K562 (cell line): ENCODE results near the gene TPD52L2. TPM values are rescaled to one million over a fixed set of nuclear protein-coding genes. Genes with fewer than 3 reads are reported as not detected.

Experiments
- ATAC-seq: fragments of 200-7000 bp; cut with Tn5 transposase; 3 replicates; pipeline ENCODE4 v1.9.1; 2020; ENCODE audit warnings: moderate library complexity
- BruUV-seq: library from RNA; stranded (reverse); fragments of 400-500 nt; replicated peaks from 2 replicates; lab custom pipeline; 2021; lab: Mats Ljungman, UMichigan
- CTCF ChIA-PET: fragments of 300-600 bp; formaldehyde crosslinking; extraction: SDS; loops from one replicate; lab custom pipeline; 2021; ENCODE audit warnings: low intra/inter-chr PET ratio; lab: Yijun Ruan, JAX
- POLR2A ChIA-PET: fragments of 300-600, 350-650 bp; sonication (Branson Sonifier 250); formaldehyde crosslinking; extraction: SDS; loops from one replicate; lab custom pipeline; 2021; ENCODE audit warnings: antibody characterized with exemption, inconsistent platforms; lab: Yijun Ruan, JAX
- DNase-seq, 4 experiments: peaks; one replicate each; pipeline versions ENCODE4 v3.0.0 to v3.0.0-alpha.2; 2011 to 2018; ENCODE audit warnings: low spot score in 3 of 4, mixed read lengths in 3 of 4; ENCODE audit errors: extremely low read depth in 1 of 4
- FAIRE-seq: peaks from 2 replicates; lab custom pipeline; 2011; peaks lifted over from hg19 to GRCh38; lab: Jason Lieb, UNC
- H2AFZ ChIP-seq: 2 replicates; pipeline ENCODE4 v1.6.0; 2011; ENCODE audit warnings: low read depth, low read length, control low read depth, inconsistent platforms
- H3K27ac ChIP-seq: fragments of 200-600 bp; 3 replicates; pipeline ENCODE4 v1.8.0; 2011; ENCODE audit warnings: low read depth, mild to moderate bottlenecking, control low read depth, inconsistent platforms, low read length, moderate library complexity, mixed read lengths; ENCODE audit errors: extremely low read depth
- H3K27me3 ChIP-seq, 2 experiments: fragments of 300-600 bp in 1 of 2; 2 replicates in 1 of 2; 3 replicates in 1 of 2; pipeline versions ENCODE4 v1.6.0 to v1.8.0; 2011; ENCODE audit warnings: inconsistent platforms in 2 of 2, low read length in 2 of 2, mild to moderate bottlenecking in 1 of 2, mixed read lengths in 1 of 2, moderate library complexity in 1 of 2; ENCODE audit not compliant: control insufficient read depth in 2 of 2, insufficient read depth in 2 of 2
- H3K36me3 ChIP-seq: fragments of 300-600 bp; 3 replicates; pipeline ENCODE4 v1.8.0; 2011; ENCODE audit warnings: mild to moderate bottlenecking, low read length, inconsistent platforms; ENCODE audit not compliant: control insufficient read depth, insufficient read depth
- H3K4me1 ChIP-seq, 2 experiments: fragments of 200-600 bp in 1 of 2; replicated peaks in 1 of 2; 2 replicates in 1 of 2; 3 replicates in 1 of 2; pipeline versions ENCODE4 v1.5.1 to v1.8.0; 2011; ENCODE audit warnings: inconsistent platforms in 2 of 2, low read length in 2 of 2, mild to moderate bottlenecking in 1 of 2, mixed read lengths in 1 of 2, moderate library complexity in 1 of 2; ENCODE audit not compliant: control insufficient read depth in 2 of 2, insufficient read depth in 2 of 2
- H3K4me2 ChIP-seq: 2 replicates; pipeline ENCODE4 v1.6.1; 2011; ENCODE audit warnings: low read length, control low read depth, inconsistent platforms, mixed read lengths; ENCODE audit not compliant: insufficient read depth
- H3K4me3 ChIP-seq: fragments of 200-600 bp; sonication (generic), shearing (Covaris generic); 2 replicates; pipeline ENCODE4 v1.5.1; 2016; ENCODE audit warnings: control low read depth, inconsistent platforms
- H3K79me2 ChIP-seq: fragments of 200-600 bp; 3 replicates; pipeline ENCODE4 v1.8.0; 2011; ENCODE audit warnings: low read length, inconsistent platforms; ENCODE audit not compliant: control insufficient read depth, insufficient read depth
- H3K9ac ChIP-seq, 2 experiments: 2 replicates each; pipeline versions ENCODE4 v1.6.0 to v1.6.1; 2011; ENCODE audit warnings: low read depth in 2 of 2, low read length in 2 of 2, control low read depth in 1 of 2, inconsistent platforms in 1 of 2, mild to moderate bottlenecking in 1 of 2, mixed read lengths in 1 of 2; ENCODE audit not compliant: insufficient read depth in 1 of 2
- H3K9me1 ChIP-seq: one replicate; pipeline ENCODE4 v1.6.0; 2011; ENCODE audit warnings: inconsistent platforms, mild to moderate bottlenecking, low read length, moderate library complexity; ENCODE audit not compliant: control insufficient read depth, insufficient read depth
- H3K9me3 ChIP-seq: replicated peaks from 2 replicates; pipeline ENCODE4 v1.5.1; 2011; ENCODE audit warnings: low read depth, low read length, inconsistent platforms; ENCODE audit not compliant: control insufficient read depth, insufficient read depth
- H4K20me1 ChIP-seq: replicated peaks from 2 replicates; pipeline ENCODE4 v1.6.1; 2011; ENCODE audit warnings: low read length, inconsistent platforms, mixed read lengths; ENCODE audit not compliant: control insufficient read depth, insufficient read depth
- ATF7 ChIP-seq: fragments of 450-650 bp; IDR thresholded peaks from 2 replicates; pipeline ENCODE4 v1.7.1; 2014; ENCODE audit warnings: mild to moderate bottlenecking, moderate library complexity
- HIVEP1 ChIP-seq: fragments of 250-450 bp; sonication (Bioruptor Pico); IDR thresholded peaks from 2 replicates; pipeline ENCODE4 v1.4.0; 2020; ENCODE audit warnings: mild to moderate bottlenecking
- HNRNPUL1 ChIP-seq: fragments of 200-400 bp; formaldehyde crosslinking; IDR thresholded peaks from 2 replicates; pipeline ENCODE4 v1.6.1; 2017; ENCODE audit warnings: low read length
- MXI1 ChIP-seq: IDR thresholded peaks from 2 replicates; pipeline ENCODE4 v1.6.1; 2011; ENCODE audit warnings: low read depth, mild to moderate bottlenecking, improper control_type of control experiment, low read length
- NCOA6 ChIP-seq: fragments of 450-650 bp; IDR thresholded peaks from 2 replicates; pipeline ENCODE4 v1.6.1; 2017; ENCODE audit warnings: mild to moderate bottlenecking
- RFX1 ChIP-seq: fragments of 450-650 bp; IDR thresholded peaks from 2 replicates; pipeline ENCODE4 v1.6.1; 2016; ENCODE audit warnings: mild to moderate bottlenecking, moderate library complexity
- SMARCA4 ChIP-seq: fragments of 450-650 bp; IDR thresholded peaks from 2 replicates; pipeline ENCODE4 v1.6.1; 2016
- SMARCC2 ChIP-seq: fragments of 450-650 bp; IDR thresholded peaks from 2 replicates; pipeline ENCODE4 v1.6.1; 2017; ENCODE audit warnings: antibody characterized with exemption, moderate library complexity, mild to moderate bottlenecking, low read depth
- TARDBP ChIP-seq: fragments of 450-650 bp; IDR thresholded peaks from 2 replicates; pipeline ENCODE4 v1.6.1; 2016
- ZNF347 ChIP-seq: fragments of 450-650 bp; formaldehyde crosslinking; IDR thresholded peaks from 2 replicates; pipeline ENCODE4 v1.4.0; 2020; ENCODE audit warnings: low read depth, mild to moderate bottlenecking, moderate library complexity
- ZNF780A ChIP-seq: fragments of 250-450 bp; sonication (Bioruptor Pico); IDR thresholded peaks from 2 replicates; pipeline ENCODE4 v1.5.0; 2021; ENCODE audit warnings: mild to moderate bottlenecking
- WGBS: fragments of 100-300 bp; shearing (Covaris generic); methylation state at CpG from one replicate; pipeline ENCODE4 v1.1.6; 2016; ENCODE audit warnings: low coverage, mixed read lengths; ENCODE audit not compliant: insufficient coverage; ENCODE audit errors: missing lambda C conversion rate; 5-methylcytosine and 5-hydroxymethylcytosine counted together
- in situ Hi-C: fragments of 300-500 bp; cut with MboI; formaldehyde crosslinking; loops from 4 replicates; pipeline ENCODE4 v1.15.0; 2018; ENCODE audit warnings: inconsistent platforms, mixed read lengths
- intact Hi-C: fragments of 100-400 bp; cut with micrococcal nuclease; formaldehyde crosslinking; loops from 2 replicates; pipeline ENCODE4 v1.14.2; 2022
- polyA plus RNA-seq, 8 experiments: library from polyadenylated mRNA; depleted of rRNA in 4 of 8; stranded (reverse) in 5 of 8; unstranded in 3 of 8; fragments of >200 nt; fragmentation: Nextera tagmentation in 2 of 8; fragmentation: Illumina TruSeq in 1 of 8; extraction: Ambion mirVana in 2 of 8; extraction: Trizol in 1 of 8; gene quantifications; 2 replicates each; pipeline versions ENCODE4 v1.2.1 to v1.2.3, GENCODE V29; 2011 to 2014; ENCODE audit warnings: inconsistent platforms in 1 of 8, missing spikeins in 1 of 8
- total RNA-seq, 7 experiments: library from RNA; depleted of rRNA in 6 of 7; stranded (reverse); fragments of >200 nt in 6 of 7; fragmentation: Illumina TruSeq in 2 of 7; extraction: Trizol in 2 of 7; gene quantifications; 2 replicates each; pipeline versions ENCODE4 v1.2.1 to v1.2.3, GENCODE V29; 2011 to 2021; ENCODE audit warnings: low replicate concordance in 1 of 7
- TF ChIP-seq, protein P1 (sequence below): sonication (generic); formaldehyde crosslinking; IDR thresholded peaks from 2 replicates; pipeline ENCODE4 v1.8.1; 2023; ENCODE audit warnings: mild to moderate bottlenecking, missing genetic modification reagents
- TF ChIP-seq, protein P2 (sequence below), 2 experiments: IDR thresholded peaks; 2 replicates each; pipeline ENCODE4 v1.6.1; 2012; ENCODE audit warnings: improper control_type of control experiment in 2 of 2, low read depth in 2 of 2, low read length in 2 of 2, borderline replicate concordance in 1 of 2
- TF ChIP-seq, protein P3 (sequence below): IDR thresholded peaks from 2 replicates; pipeline ENCODE4 v1.6.1; 2012; ENCODE audit warnings: low read depth, low read length, improper control_type of control experiment, borderline replicate concordance

Gene TPD52L2
- total and polyA plus RNA-seq, 9 of the 15 experiments (the other 6 are each of a cell fraction or from before 2014, with no cell fraction given) = 1.9 to 117 (median 74.6) TPM

DNA sequence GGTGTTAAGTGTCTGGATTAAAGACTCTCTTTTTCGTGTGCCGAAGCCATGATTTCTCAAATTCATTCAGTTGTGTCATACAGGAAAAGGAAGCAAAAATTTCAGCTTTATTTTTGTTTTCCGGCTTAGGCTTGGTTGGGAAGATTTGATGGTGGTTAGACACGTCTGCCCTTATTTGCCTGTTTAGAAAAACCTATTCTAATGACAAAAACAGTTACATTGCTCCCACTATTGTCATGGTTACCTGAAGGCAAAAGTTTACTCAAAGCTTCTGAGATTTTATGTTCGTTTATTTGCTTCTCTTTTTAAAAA, 30.8 kb downstream of the TPD52L2 start (continued):
- TF ChIP-seq NCOA6 (no peak), SMARCC2 (peak; percentile 56; the same call in 1 of the 2 replicates), MXI1 (no peak), RFX1 (peak; percentile 74), ZNF347 (no peak), TARDBP (no peak), SMARCA4 (0 out of 2 replicates have a peak, but pooled peaks have one; percentile 33), ATF7 (0 out of 2 replicates have a peak, but pooled peaks have one; percentile 11)

DNA sequence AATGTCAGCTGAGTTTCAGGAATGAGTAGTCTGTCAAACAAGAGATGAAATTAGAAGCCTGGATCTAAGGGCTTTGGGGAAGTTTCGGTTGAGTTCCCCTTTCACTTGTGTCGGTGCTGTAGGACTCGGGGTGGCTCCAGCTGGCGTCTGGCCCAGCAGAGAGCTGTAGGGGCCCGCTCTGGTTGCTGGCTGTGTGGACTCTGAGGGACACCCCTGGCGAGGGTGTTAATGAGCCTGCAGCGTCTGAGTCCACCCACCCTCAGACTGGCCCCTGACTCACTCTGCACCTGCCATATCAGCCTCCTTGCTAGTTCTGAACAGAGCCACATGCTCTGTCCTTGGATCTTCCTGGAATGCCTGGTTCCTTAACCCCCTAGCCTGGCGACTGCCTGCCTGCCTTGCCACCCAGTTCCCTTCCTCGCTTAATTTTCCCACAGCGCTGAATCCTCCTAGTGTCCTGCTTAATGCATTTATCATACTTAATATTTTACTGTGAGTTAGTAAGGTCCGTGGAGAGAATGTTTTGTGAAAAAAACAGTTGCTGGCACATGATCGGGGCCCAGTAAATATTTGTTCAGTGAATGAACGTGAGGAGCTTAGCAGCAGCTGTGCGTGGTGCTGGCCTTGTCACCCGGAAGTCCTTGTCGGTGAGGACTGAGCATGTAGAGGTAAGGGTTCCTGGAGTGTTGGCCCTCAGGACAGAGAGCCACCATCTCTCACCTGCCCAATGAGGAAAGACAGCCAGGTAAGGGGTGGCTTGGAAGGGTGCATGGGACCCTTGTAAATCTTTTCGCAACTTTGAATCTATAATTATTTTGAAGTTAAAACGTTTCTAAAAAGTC, 31.4 kb downstream of the TPD52L2 start:
- peak; percentile 65 for FAIRE-seq
- DNase-seq = peak in 3 of 4 experiments; percentile 33 to 66 (median 56)
- ATAC-seq = peak; percentile 69
- Histone ChIP-seq H3K27me3 (no peaks in the 10 kb centered on the region), H3K27ac (peak overlapping the region; percentile 78), H3K4me3 (peak overlapping the region; percentile 61), H4K20me1 (peaks cover 27% of the 10 kb centered on the region), H3K4me1 (peaks cover 30 to 55% of the 10 kb centered on the region in 2 experiments), H3K36me3 (peaks cover 29% of the 10 kb centered on the region; the same call in 2 of the 3 replicates), H3K4me2 (peak overlapping the region; percentile 92), H3K9me3 (no peaks in the 10 kb centered on the region), H3K9me1 (no peaks in the 10 kb centered on the region), H3K9ac (peak overlapping the region; percentile 85 to 92), H3K79me2 (peaks cover 61% of the 10 kb centered on the region), H2AFZ (no peak overlapping the region)
- ChIA-PET CTCF (no interaction called here), POLR2A (interaction anchor here (0.7 to 1.0 kb wide), 4 partner anchors 21 to 188 kb away, joined by 3 to 4 read pairs (median 4); partner anchors contain the start of genes ARFRP1, TPD52L2 and ZGPAT)
- 19% methylated on average over 18 of the region's 18 CpGs for WGBS
- no TSS peak for BruUV-seq
- in situ Hi-C loops = no loop called here
- intact Hi-C loops = no loop called here
- TF ChIP-seq HNRNPUL1 = no peak
- TF ChIP-seq, protein P1, sequence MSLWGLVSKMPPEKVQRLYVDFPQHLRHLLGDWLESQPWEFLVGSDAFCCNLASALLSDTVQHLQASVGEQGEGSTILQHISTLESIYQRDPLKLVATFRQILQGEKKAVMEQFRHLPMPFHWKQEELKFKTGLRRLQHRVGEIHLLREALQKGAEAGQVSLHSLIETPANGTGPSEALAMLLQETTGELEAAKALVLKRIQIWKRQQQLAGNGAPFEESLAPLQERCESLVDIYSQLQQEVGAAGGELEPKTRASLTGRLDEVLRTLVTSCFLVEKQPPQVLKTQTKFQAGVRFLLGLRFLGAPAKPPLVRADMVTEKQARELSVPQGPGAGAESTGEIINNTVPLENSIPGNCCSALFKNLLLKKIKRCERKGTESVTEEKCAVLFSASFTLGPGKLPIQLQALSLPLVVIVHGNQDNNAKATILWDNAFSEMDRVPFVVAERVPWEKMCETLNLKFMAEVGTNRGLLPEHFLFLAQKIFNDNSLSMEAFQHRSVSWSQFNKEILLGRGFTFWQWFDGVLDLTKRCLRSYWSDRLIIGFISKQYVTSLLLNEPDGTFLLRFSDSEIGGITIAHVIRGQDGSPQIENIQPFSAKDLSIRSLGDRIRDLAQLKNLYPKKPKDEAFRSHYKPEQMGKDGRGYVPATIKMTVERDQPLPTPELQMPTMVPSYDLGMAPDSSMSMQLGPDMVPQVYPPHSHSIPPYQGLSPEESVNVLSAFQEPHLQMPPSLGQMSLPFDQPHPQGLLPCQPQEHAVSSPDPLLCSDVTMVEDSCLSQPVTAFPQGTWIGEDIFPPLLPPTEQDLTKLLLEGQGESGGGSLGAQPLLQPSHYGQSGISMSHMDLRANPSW (CRISPR knock-in tag) = no peak
- no peak for TF ChIP-seq HIVEP1 (CRISPR knock-in tag)
- no peak for TF ChIP-seq ZNF780A (CRISPR knock-in tag)
- TF ChIP-seq, protein P2, sequence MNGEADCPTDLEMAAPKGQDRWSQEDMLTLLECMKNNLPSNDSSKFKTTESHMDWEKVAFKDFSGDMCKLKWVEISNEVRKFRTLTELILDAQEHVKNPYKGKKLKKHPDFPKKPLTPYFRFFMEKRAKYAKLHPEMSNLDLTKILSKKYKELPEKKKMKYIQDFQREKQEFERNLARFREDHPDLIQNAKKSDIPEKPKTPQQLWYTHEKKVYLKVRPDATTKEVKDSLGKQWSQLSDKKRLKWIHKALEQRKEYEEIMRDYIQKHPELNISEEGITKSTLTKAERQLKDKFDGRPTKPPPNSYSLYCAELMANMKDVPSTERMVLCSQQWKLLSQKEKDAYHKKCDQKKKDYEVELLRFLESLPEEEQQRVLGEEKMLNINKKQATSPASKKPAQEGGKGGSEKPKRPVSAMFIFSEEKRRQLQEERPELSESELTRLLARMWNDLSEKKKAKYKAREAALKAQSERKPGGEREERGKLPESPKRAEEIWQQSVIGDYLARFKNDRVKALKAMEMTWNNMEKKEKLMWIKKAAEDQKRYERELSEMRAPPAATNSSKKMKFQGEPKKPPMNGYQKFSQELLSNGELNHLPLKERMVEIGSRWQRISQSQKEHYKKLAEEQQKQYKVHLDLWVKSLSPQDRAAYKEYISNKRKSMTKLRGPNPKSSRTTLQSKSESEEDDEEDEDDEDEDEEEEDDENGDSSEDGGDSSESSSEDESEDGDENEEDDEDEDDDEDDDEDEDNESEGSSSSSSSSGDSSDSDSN (IDR thresholded peaks at IDR 0.05; ENCODE audit: borderline replicate concordance in 1 of 2, low read depth in 2 of 2, low read length in 2 of 2) = 0 out of 4 replicates have a peak, but pooled peaks of 1 of the 2 experiments have one; percentile 7
- TF ChIP-seq, protein P3, sequence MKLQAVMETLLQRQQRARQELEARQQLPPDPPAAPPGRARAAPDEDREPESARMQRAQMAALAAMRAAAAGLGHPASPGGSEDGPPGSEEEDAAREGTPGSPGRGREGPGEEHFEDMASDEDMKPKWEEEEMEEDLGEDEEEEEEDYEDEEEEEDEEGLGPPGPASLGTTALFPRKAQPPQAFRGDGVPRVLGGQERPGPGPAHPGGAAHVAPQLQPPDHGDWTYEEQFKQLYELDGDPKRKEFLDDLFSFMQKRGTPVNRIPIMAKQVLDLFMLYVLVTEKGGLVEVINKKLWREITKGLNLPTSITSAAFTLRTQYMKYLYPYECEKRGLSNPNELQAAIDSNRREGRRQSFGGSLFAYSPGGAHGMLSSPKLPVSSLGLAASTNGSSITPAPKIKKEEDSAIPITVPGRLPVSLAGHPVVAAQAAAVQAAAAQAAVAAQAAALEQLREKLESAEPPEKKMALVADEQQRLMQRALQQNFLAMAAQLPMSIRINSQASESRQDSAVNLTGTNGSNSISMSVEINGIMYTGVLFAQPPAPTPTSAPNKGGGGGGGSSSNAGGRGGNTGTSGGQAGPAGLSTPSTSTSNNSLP = no peak
